ENCODE measurements around the gene PHKA2.

GRCh38 chrX:18944482-18944881 lies 39.4 kb downstream of the PHKA2 start:
- TF ChIP-seq MAX (IDR thresholded peaks at IDR 0.05): no peak
- TF ChIP-seq KDM1A (IDR thresholded peaks at IDR 0.05; ENCODE audit: low read depth): no peak
- no peak for TF ChIP-seq PHF8 (IDR thresholded peaks at IDR 0.05; ENCODE audit: borderline replicate concordance, low read depth)
- TF ChIP-seq CHD4 (IDR thresholded peaks at IDR 0.05; ENCODE audit: borderline replicate concordance): no peak
- TF ChIP-seq POLR2A (IDR thresholded peaks at IDR 0.05; ENCODE audit: low read length): no peak
- no peak for TF ChIP-seq MAZ (IDR thresholded peaks at IDR 0.05; ENCODE audit: borderline replicate concordance, low read depth, low read length)
- TF ChIP-seq CTCF (IDR thresholded peaks at IDR 0.05): no peak
- no peak for TF ChIP-seq HMGXB4 (CRISPR knock-in tag; IDR thresholded peaks at IDR 0.05; ENCODE audit: borderline replicate concordance)
- TF ChIP-seq EP300 (IDR thresholded peaks at IDR 0.05): no peak
- TF ChIP-seq ELK1 (IDR thresholded peaks at IDR 0.05; ENCODE audit: low read depth, low read length): no peak
- no peak for TF ChIP-seq MYC (IDR thresholded peaks at IDR 0.05; ENCODE audit: borderline replicate concordance, low read length)
- no peak for TF ChIP-seq SREBF2 (IDR thresholded peaks at IDR 0.05)

All from A549 (cell line).